BJ (cell line): ENCODE results near the gene HOMEZ. TPM values are rescaled to one million over a fixed set of nuclear protein-coding genes. Genes with fewer than 3 reads are reported as not detected.

ENCODE experiments used
- CTCF ChIA-PET: fragments of 350-600 bp; formaldehyde crosslinking; extraction: SDS; loops from one replicate; lab custom pipeline; 2021; ENCODE audit warnings: antibody characterized with exemption, inconsistent platforms; lab: Yijun Ruan, JAX
- POLR2A ChIA-PET: fragments of 300-600 bp; sonication (Branson Sonifier 250); formaldehyde crosslinking; extraction: SDS; loops from one replicate; lab custom pipeline; 2021; ENCODE audit warnings: antibody characterized with exemption; lab: Charles Lee
- DNase-seq: peaks from one replicate; pipeline ENCODE4 v3.0.0-alpha.2; 2011; ENCODE audit warnings: low read depth
- H3K27me3 ChIP-seq: 2 replicates; pipeline ENCODE4 v1.6.0; 2011; ENCODE audit warnings: low read length; ENCODE audit not compliant: control insufficient read depth, insufficient read depth
- H3K36me3 ChIP-seq: 2 replicates; pipeline ENCODE4 v1.5.1; 2011; ENCODE audit warnings: low read length; ENCODE audit not compliant: control insufficient read depth, insufficient read depth
- H3K4me3 ChIP-seq: 2 replicates; pipeline ENCODE4 v1.5.1; 2011; ENCODE audit warnings: low read depth, mild to moderate bottlenecking, control low read depth, low read length
- CTCF ChIP-seq: IDR thresholded peaks from 2 replicates; pipeline ENCODE4 v1.5.1; 2011; ENCODE audit warnings: low read depth, mild to moderate bottlenecking, control low read depth, inconsistent platforms, low read length, moderate library complexity; ENCODE audit not compliant: insufficient read depth
- polyA plus RNA-seq: library from polyadenylated mRNA; depleted of rRNA; stranded (reverse); fragments of >200 nt; gene quantifications from 2 replicates; pipeline ENCODE4 v1.2.3, GENCODE V29; 2011

Gene HOMEZ
- polyA plus RNA-seq, 1 experiment = 16.0 TPM

DNA sequence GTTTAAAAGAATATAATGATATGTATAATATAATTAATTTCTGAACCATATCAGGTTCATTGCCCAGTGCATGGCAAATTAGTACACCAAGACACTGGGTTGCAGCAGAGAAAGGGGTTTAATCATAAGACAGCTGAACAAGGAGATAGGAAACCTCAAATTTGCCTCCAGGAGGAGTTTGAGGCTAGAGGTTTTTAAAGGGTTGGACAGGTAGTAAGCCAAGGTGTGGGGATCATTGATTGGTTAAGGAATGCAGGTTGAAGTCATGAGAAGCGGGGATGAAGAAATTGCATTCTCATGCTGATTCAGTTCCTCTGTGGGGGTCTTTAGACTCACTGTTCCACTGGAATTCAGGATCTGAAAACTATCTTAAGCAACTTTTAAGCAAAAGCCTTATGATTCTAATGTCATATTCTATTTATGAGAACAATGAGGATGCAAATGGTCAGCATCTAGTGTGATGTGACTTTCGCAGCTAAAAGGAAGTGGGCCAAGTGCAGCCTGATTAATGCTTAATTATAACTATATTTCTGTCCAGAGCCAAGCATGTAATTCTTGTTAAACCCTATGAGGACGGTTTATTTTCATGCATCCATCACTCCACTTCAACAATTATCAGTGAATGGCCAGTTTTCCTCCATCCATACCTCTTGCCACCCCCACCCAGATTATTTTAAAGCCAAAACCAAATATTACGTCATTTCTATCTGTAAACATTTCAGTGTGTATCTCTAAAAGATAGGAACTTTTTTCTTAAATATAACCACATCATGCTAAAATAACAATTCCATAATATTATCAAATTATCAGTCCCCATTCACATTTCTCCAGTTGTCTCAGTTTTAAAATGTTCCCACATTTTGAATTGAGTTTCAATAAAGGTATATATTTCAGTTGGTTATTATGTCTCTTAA, 33.3 kb downstream of the HOMEZ start:
- Histone ChIP-seq H3K4me3 (no peak overlapping the region), H3K36me3 (no peaks in the 10 kb centered on the region), H3K27me3 (peaks cover 5% of the 10 kb centered on the region)
- DNase-seq = no peak
- POLR2A ChIA-PET = no interaction called here
- CTCF ChIA-PET = no interaction called here
- TF ChIP-seq CTCF = no peak

GRCh38 chr14:23252006-23252405, 33.9 kb downstream of the HOMEZ start:
- ChIA-PET POLR2A (no interaction called here), CTCF (no interaction called here)
- TF ChIP-seq CTCF = no peak
- Histone ChIP-seq H3K4me3 (no peak overlapping the region), H3K36me3 (no peaks in the 10 kb centered on the region), H3K27me3 (peaks cover 5% of the 10 kb centered on the region)
- no peak for DNase-seq

- CTCF ChIA-PET = interaction anchor here (1.6 kb wide), 1 partner anchor 8 kb away, joined by 7 read pairs; no protein-coding TSS in a partner anchor
- Histone ChIP-seq H3K27me3 (peaks cover 4% of the 10 kb centered on the region), H3K36me3 (no peaks in the 10 kb centered on the region), H3K4me3 (no peak overlapping the region)
- no peak for TF ChIP-seq CTCF
- POLR2A ChIA-PET = no interaction called here
- DNase-seq = no peak
These were observed 36.1 kb downstream of the HOMEZ start for GRCh38 chr14:23249824-23250223.

- POLR2A ChIA-PET = no interaction called here
- H3K27me3 ChIP-seq = peaks cover 4% of the 10 kb centered on the region
- TF ChIP-seq CTCF = no peak
- H3K4me3 ChIP-seq = no peak overlapping the region
- H3K36me3 ChIP-seq = no peaks in the 10 kb centered on the region
- peak; percentile 5 for DNase-seq
- CTCF ChIA-PET = interaction anchor here (0.8 to 1.6 kb wide), 3 partner anchors 9 to 128 kb away, joined by 3 to 7 read pairs (median 4); no protein-coding TSS in a partner anchor
These were observed 37.3 kb downstream of the HOMEZ start for GRCh38 chr14:23248601-23249000.

DNA sequence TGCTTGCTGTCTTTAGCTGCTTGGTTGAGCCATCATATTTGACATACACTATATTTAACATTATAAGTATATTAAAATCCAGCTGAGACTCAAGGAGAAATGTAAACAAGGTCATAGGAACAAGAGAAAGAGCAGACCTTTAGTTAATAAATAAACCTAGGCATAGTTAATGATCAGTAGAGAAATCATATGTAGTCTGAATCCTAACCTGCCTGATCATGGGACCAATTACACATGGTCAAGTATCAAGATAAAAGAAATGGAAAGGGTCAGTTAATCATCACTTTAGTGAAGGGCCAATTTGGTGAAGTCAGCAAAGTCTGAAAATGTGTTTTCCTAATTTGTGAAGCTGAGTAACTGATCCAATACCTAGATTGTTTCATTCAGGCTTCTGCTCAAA, 40.6 kb downstream of the HOMEZ start:
- no peak for TF ChIP-seq CTCF
- POLR2A ChIA-PET = no interaction called here
- Histone ChIP-seq H3K36me3 (no peaks in the 10 kb centered on the region), H3K4me3 (no peak overlapping the region), H3K27me3 (no peaks in the 10 kb centered on the region; the same call in 1 of the 2 replicates)
- DNase-seq = no peak
- CTCF ChIA-PET = interaction anchor here (1.8 kb wide), 1 partner anchor 24 kb away, joined by 3 read pairs; no protein-coding TSS in a partner anchor
